Loucy (cell line): ENCODE measurements around the gene DDR1.

Source experiments
- H2AFZ ChIP-seq: fragments of 200-600 bp; sonication (generic); 2 replicates; pipeline ENCODE4 v1.6.0; 2016; ENCODE audit warnings: antibody characterized with exemption, mild to moderate bottlenecking, low read length, moderate library complexity
- H3F3A ChIP-seq: fragments of 200-600 bp; 2 replicates; pipeline ENCODE4 v1.6.0; 2016; ENCODE audit warnings: antibody characterized with exemption, low read depth, mild to moderate bottlenecking
- H3K27me3 ChIP-seq: fragments of 200-600 bp; sonication (generic); 2 replicates; pipeline ENCODE4 v1.6.1; 2014; ENCODE audit warnings: low read length, mild to moderate bottlenecking; ENCODE audit not compliant: insufficient read depth, poor library complexity, severe bottlenecking
- H3K36me3 ChIP-seq: fragments of 200-600 bp; sonication (generic); 2 replicates; pipeline ENCODE4 v1.6.1; 2016; ENCODE audit warnings: low read length; ENCODE audit not compliant: insufficient read depth
- H3K4me1 ChIP-seq: fragments of 200-600 bp; sonication (generic); 2 replicates; pipeline ENCODE4 v1.5.1; 2014; ENCODE audit warnings: low read length, mild to moderate bottlenecking; ENCODE audit not compliant: insufficient read depth, poor library complexity, severe bottlenecking
- H3K4me2 ChIP-seq: fragments of 200-600 bp; sonication (generic); 2 replicates; pipeline ENCODE4 v1.6.0; 2014; ENCODE audit warnings: antibody characterized with exemption, low read length, low read depth, mild to moderate bottlenecking; ENCODE audit not compliant: poor library complexity, severe bottlenecking
- H3K4me3 ChIP-seq: fragments of 200-600 bp; sonication (generic); 2 replicates; pipeline ENCODE4 v1.5.1; 2014; ENCODE audit warnings: low read length, mild to moderate bottlenecking, mixed read lengths; ENCODE audit not compliant: poor library complexity, severe bottlenecking
- H3K79me2 ChIP-seq: fragments of 200-600 bp; sonication (generic); 2 replicates; pipeline ENCODE4 v1.6.1; 2014; ENCODE audit warnings: low read length; ENCODE audit not compliant: insufficient read depth
- H3K9ac ChIP-seq: fragments of 200-600 bp; sonication (generic); 2 replicates; pipeline ENCODE4 v1.6.0; 2014; ENCODE audit warnings: mild to moderate bottlenecking, low read depth, low read length, moderate library complexity; ENCODE audit not compliant: poor library complexity, severe bottlenecking
- H3K9me2 ChIP-seq: fragments of 200-600 bp; sonication (generic); replicated peaks from 2 replicates; pipeline ENCODE4 v1.6.1; 2016; ENCODE audit warnings: low read depth, low read length, mixed read lengths
- H3K9me3 ChIP-seq: fragments of 200-600 bp; sonication (generic); 2 replicates; pipeline ENCODE4 v1.6.1; 2014; ENCODE audit warnings: mild to moderate bottlenecking, antibody characterized with exemption, low read length, low read depth; ENCODE audit not compliant: insufficient read depth
- H4K20me1 ChIP-seq: fragments of 200-600 bp; sonication (generic); 2 replicates; pipeline ENCODE4 v1.6.0; 2014; ENCODE audit warnings: antibody characterized with exemption, low read length, mild to moderate bottlenecking; ENCODE audit not compliant: insufficient read depth, poor library complexity, severe bottlenecking
- EZH2phosphoT487 ChIP-seq: fragments of 200-600 bp; IDR thresholded peaks from 2 replicates; pipeline ENCODE4 v1.6.1; 2018; ENCODE audit warnings: antibody characterized with exemption, mild to moderate bottlenecking, moderate library complexity, borderline replicate concordance
- TF ChIP-seq, protein P1 (sequence below): fragments of 200-600 bp; sonication (generic); conservative IDR thresholded peaks from 2 replicates; pipeline ENCODE4 v1.5.1; 2014; ENCODE audit warnings: mild to moderate bottlenecking, antibody characterized with exemption, low read length

The DDR1 gene

DNA sequence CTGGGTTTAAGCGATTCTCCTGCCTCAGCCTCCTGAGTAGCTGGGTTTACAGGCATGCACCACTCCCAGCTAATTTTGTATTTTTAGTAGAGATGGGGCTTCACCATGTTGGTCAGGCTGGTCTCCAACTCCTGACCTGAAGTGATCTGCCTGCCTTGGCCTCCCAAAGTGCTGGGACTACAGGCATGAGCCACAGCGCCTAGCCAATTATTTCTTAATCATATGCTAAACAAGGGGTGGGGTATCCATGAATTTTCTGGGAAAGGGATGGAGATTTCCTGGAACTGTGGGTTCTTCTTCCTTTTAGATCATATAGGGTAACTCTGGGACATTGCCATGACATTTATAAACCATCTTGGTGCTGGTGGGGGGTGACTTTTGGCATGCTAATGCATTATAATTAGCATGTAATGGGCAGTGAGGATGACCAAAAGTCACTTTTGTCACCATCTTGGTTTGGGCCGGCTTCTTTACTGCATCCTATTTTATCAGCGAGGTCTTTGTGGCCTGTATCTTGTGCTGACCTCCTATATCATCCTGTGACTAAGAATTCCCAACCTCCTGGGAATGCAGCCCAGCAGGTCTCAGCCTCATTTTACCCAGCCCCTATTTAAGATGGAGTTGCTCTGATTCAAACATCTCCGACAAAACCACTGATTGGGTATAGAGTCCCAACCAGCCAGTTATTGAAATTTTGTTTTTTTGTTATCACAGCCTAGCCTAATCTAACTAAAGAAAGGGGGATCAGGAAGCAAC, 29.9 kb upstream of the DDR1 start:
- TF ChIP-seq, protein P1, sequence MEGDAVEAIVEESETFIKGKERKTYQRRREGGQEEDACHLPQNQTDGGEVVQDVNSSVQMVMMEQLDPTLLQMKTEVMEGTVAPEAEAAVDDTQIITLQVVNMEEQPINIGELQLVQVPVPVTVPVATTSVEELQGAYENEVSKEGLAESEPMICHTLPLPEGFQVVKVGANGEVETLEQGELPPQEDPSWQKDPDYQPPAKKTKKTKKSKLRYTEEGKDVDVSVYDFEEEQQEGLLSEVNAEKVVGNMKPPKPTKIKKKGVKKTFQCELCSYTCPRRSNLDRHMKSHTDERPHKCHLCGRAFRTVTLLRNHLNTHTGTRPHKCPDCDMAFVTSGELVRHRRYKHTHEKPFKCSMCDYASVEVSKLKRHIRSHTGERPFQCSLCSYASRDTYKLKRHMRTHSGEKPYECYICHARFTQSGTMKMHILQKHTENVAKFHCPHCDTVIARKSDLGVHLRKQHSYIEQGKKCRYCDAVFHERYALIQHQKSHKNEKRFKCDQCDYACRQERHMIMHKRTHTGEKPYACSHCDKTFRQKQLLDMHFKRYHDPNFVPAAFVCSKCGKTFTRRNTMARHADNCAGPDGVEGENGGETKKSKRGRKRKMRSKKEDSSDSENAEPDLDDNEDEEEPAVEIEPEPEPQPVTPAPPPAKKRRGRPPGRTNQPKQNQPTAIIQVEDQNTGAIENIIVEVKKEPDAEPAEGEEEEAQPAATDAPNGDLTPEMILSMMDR = no peak
- TF ChIP-seq EZH2phosphoT487 = no peak
- Histone ChIP-seq H3K9ac (no peak overlapping the region), H3K4me2 (no peak overlapping the region), H3K27me3 (no peaks in the 10 kb centered on the region), H2AFZ (no peak overlapping the region), H3F3A (no peaks in the 10 kb centered on the region), H3K4me1 (no peaks in the 10 kb centered on the region), H3K9me3 (no peaks in the 10 kb centered on the region; the same call in 1 of the 2 replicates), H3K79me2 (no peaks in the 10 kb centered on the region), H4K20me1 (no peaks in the 10 kb centered on the region), H3K4me3 (no peak overlapping the region), H3K9me2 (no peaks in the 10 kb centered on the region), H3K36me3 (no peaks in the 10 kb centered on the region)

DNA sequence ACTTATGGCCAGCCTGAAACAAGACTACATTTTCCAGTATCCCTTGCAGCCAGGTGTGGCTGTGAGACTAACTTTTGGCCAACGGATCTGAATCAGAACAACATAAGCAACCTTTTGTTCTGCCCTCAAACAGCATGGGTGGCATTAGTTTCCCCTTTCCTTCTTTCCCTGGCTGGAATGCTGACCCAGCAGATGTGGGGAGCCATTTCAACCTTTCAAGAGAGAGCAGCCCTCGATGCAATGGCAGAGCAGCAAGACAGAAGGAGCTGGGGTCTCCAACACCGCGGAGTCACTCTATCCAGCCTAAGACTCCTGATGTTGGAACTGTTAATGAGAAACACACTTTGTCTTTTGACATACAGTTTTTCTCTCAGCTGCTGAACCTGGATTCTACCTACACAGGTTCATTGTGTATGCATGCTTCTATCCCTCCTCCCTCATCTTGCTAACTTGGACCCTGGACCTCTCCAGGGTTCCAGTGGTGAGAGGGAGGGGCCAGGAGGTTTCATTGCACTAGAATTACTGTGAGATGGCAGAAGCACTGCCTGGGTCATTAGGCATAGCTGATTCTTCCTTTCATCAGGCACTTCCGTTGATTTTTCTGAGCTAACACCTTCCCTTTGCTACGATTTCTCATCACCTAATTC, 28.8 kb upstream of the DDR1 start:
- Histone ChIP-seq H3K36me3 (no peaks in the 10 kb centered on the region), H3K27me3 (no peaks in the 10 kb centered on the region), H2AFZ (no peak overlapping the region), H3K4me2 (no peak overlapping the region), H3K9ac (no peak overlapping the region), H3K9me3 (no peaks in the 10 kb centered on the region; the same call in 1 of the 2 replicates), H3K4me3 (no peak overlapping the region), H3F3A (no peaks in the 10 kb centered on the region), H3K9me2 (no peaks in the 10 kb centered on the region), H4K20me1 (no peaks in the 10 kb centered on the region), H3K79me2 (no peaks in the 10 kb centered on the region), H3K4me1 (no peaks in the 10 kb centered on the region)
- TF ChIP-seq, protein P1 = no peak
- TF ChIP-seq EZH2phosphoT487 = no peak

DNA sequence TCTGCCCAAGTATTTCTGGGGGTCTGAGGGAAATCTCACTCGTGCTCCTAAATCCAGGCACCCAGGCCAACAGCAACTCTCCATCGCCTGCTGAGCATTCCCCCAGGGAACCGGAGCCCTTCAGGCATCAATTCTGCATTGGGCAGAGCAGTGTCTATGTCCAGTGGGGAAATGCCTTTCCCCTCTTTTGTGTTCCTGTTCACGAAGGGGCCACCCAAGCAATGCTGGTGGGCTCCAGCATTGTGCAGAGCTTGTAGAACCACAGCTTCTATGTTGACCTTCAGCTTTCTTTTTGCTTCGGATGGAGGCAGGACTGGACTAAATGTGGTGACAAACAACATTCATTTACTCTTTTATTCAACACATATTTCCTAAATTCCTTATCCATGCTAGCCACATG, 27.2 kb upstream of the DDR1 start:
- Histone ChIP-seq H3K9me3 (no peaks in the 10 kb centered on the region; the same call in 1 of the 2 replicates), H2AFZ (no peak overlapping the region), H3F3A (no peaks in the 10 kb centered on the region), H3K4me1 (no peaks in the 10 kb centered on the region), H3K9ac (no peak overlapping the region), H3K4me3 (no peak overlapping the region), H3K79me2 (no peaks in the 10 kb centered on the region), H3K36me3 (no peaks in the 10 kb centered on the region), H4K20me1 (no peaks in the 10 kb centered on the region), H3K27me3 (no peaks in the 10 kb centered on the region), H3K9me2 (no peaks in the 10 kb centered on the region), H3K4me2 (no peak overlapping the region)
- TF ChIP-seq, protein P1 = no peak
